ENCODE measurements around the gene RUNDC1. TPM values are rescaled to one million over a fixed set of nuclear protein-coding genes. Genes with fewer than 3 reads are reported as not detected.

The RUNDC1 gene
- total and polyA plus RNA-seq, 2 of the 8 experiments (the other 6 are each of a cell fraction or from before 2014, with no cell fraction given): 7.9 to 11.9 TPM

DNA sequence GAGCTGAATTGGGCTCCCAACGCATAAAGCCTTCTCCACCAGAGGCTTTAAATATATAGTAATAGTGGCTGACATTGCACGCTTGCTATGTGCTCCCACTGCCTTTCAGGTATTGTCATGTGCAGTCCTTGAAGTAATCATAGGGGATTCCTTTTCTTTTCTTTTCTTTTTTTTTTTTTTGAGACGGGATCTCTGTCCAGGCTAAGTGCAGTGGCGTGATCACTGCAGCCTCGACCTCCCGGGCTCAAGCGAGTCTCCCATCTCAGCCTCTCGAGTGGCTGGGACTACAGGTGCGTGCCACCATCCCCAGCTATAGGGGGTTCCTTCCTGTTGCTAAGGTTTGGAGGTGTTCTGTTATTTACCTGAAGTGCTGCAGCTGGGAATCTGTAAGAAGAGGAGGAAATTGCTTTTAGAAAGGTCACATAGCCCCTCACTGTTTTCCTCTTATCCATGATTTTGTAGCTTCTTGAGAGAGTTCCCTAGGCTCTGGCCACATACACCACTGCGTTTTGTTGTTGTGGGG, 18.7 kb downstream of the RUNDC1 start:
- Histone ChIP-seq H3K4ac (replicated peaks; ENCODE audit: insufficient read length, low read depth, low read length) (no peak overlapping the region), H2BK12ac (ENCODE audit: low read depth, low read length) (no peak overlapping the region; the same call in 1 of the 2 replicates), H3K4me1 (replicated peaks in 1 of 4; ENCODE audit: control insufficient read depth in 3 of 4, insufficient read depth in 4 of 4, low read length in 3 of 4) (peaks cover 3 to 12% (median 4%) of the 10 kb centered on the region in 4 experiments; a peak in 6 of 7 replicates), H4K91ac (replicated peaks; ENCODE audit: insufficient read length, low read length) (no peak overlapping the region), H3K27ac (ENCODE audit: low read depth, low read length) (peak overlapping the region; percentile 84), H3K18ac (ENCODE audit: extremely low read depth, low read length) (peak overlapping the region; percentile 62), H3K9ac (replicated peaks in 1 of 4; ENCODE audit: extremely low read depth in 1 of 4, low read depth in 3 of 4, low read length in 3 of 4) (peak overlapping the region; percentile 93 to 98 (median 96)), H3K14ac (ENCODE audit: insufficient read length) (no peak overlapping the region), H3K9me3 (ENCODE audit: insufficient read depth in 2 of 2, low read depth in 1 of 2, low read length in 1 of 2) (no peaks in the 10 kb centered on the region), H3K79me1 (ENCODE audit: low read depth, low read length) (peaks cover 2% of the 10 kb centered on the region; the same call in 1 of the 2 replicates), H4K5ac (ENCODE audit: insufficient read length, low read depth, low read length) (no peak overlapping the region), H4K20me1 (replicated peaks in 1 of 2; ENCODE audit: control insufficient read depth in 1 of 2, insufficient read depth in 2 of 2, low read length in 2 of 2) (peaks cover 4 to 10% of the 10 kb centered on the region in 2 experiments), H3K79me2 (ENCODE audit: control insufficient read depth in 1 of 2, insufficient read depth in 2 of 2, low read length in 2 of 2) (peaks cover 11 to 20% of the 10 kb centered on the region in 2 experiments), H3K4me2 (ENCODE audit: insufficient read depth in 1 of 2, low read depth in 2 of 2, low read length in 2 of 2) (peak overlapping the region; percentile 84 to 96), H2BK120ac (replicated peaks; ENCODE audit: low read depth, low read length) (no peak overlapping the region), H3K23ac (ENCODE audit: insufficient read length) (no peak overlapping the region), H3K56ac (replicated peaks; ENCODE audit: insufficient read length, low read depth, low read length) (no peak overlapping the region), H4K8ac (ENCODE audit: extremely low read depth, insufficient read depth, low read length) (no peak overlapping the region), H2BK15ac (ENCODE audit: low read length) (no peak overlapping the region), H2BK5ac (ENCODE audit: low read depth, low read length) (peak overlapping the region; percentile 97), H3K36me3 (ENCODE audit: control insufficient read depth in 2 of 4, insufficient read depth in 4 of 4, low read length in 3 of 4) (peaks cover 18 to 44% (median 33%) of the 10 kb centered on the region in 4 experiments), H3K23me2 (ENCODE audit: low read depth, low read length) (peaks cover 7% of the 10 kb centered on the region), H3K4me3 (ENCODE audit: extremely low read depth in 1 of 4, insufficient read depth in 2 of 4, low read depth in 3 of 4, low read length in 4 of 4) (peak overlapping the region; percentile 83 to 100 (median 91)), H2AK5ac (ENCODE audit: low read depth, low read length) (peak overlapping the region; percentile 84), H2AFZ (ENCODE audit: low read length) (no peak overlapping the region), H3K27me3 (replicated peaks in 1 of 4; ENCODE audit: control insufficient read depth in 3 of 4, extremely low read depth in 1 of 4, insufficient read depth in 3 of 4, low read length in 3 of 4) (no peaks in the 10 kb centered on the region), H2BK20ac (ENCODE audit: low read length) (no peak overlapping the region)
- DNase-seq (ENCODE audit: low read depth in 1 of 2, low spot score in 2 of 2) (no peak), FAIRE-seq (no peak)
- CTCF ChIA-PET (ENCODE audit: partially characterized antibody): interaction anchor here (0.6 to 2.7 kb wide), 9 partner anchors 12 to 201 kb away, joined by 3 to 20 read pairs (median 4); partner anchors contain the start of gene PTGES3L
- TF ChIP-seq SRF (IDR thresholded peaks at IDR 0.05; ENCODE audit: low read depth, low read length) (no peak), JUN (IDR thresholded peaks at IDR 0.05; ENCODE audit: low read depth, low read length) (no peak)
- 10% methylated on average over 10 of the region's 10 CpGs; no CpG with 5 or more reads in 1 of the 2 experiments for WGBS, 2 experiments (ENCODE audit: extremely low coverage in 1 of 2, insufficient coverage in 1 of 2, insufficient read length in 1 of 2, insufficient replicate concordance in 2 of 2, low coverage in 1 of 2, low lambda C conversion rate in 2 of 2, missing lambda C conversion rate in 1 of 2)
- POLR2A ChIA-PET (ENCODE audit: partially characterized antibody): interaction anchor here (0.7 to 8.2 kb wide), 39 partner anchors 8 to 369 kb away, joined by 3 to 123 read pairs (median 5); partner anchors contain the start of genes AARSD1, BECN1, BRCA1 and IFI35
